GM11168 (cell line): Measurements from ENCODE around the gene APBB2.
"Not testable (repeated sequence)": the region's sequence is repeated elsewhere in the genome, so short reads cannot be mapped to it uniquely, and the experiment has no call there.

Experiments used
- in situ Hi-C: fragments of 300-500 bp; cut with MboI; formaldehyde crosslinking; loops from one replicate; pipeline ENCODE4 v1.12.0; 2022; ENCODE audit warnings: low sequenced_read_pairs; ENCODE audit not compliant: unreplicated experiment

APBB2 gene

GRCh38 chr4:41072021-41072777, 142.1 kb downstream of the APBB2 start:
- in situ Hi-C loops = no loop called here

DNA sequence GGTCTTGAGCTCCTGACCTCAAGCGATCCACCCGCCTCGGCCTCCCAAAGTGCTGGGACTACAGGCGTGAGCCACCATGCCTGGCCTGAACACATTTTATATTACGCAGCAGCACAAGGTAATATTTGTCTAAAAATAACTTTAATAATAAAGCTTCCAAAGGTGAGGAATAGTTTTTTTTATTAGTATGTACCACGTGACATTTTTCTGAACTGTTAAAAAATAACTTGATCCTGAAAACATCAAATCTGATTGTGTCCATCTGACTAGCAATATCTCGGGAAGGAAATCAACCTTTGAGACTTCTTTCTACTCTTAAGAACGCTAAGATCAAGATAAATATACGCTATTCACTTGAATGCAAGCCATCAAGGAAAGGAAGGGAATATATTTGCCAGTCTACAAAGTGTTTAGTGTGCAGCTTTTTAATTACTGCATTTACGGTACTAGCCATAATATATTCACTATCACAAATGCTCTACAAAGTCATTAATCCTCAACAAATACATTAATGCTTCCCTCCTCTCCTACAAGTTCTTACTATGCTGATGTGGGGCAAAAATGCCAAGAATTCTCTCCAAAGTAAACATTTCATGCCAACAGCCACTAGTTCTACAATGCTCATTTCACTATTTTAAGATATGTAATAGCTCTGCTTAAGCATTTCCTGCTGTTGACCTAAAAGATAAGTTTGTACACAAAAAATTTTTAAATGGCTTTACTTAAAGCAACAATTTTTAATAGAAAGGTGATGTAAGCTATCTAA, 143.6 kb downstream of the APBB2 start:
- in situ Hi-C loops = no loop called here

GRCh38 chr4:41069838-41070237, 144.5 kb downstream of the APBB2 start:
- in situ Hi-C loops = no loop called here

GRCh38 chr4:41069257-41069656, 145.1 kb downstream of the APBB2 start:
- in situ Hi-C loops = no loop called here

DNA sequence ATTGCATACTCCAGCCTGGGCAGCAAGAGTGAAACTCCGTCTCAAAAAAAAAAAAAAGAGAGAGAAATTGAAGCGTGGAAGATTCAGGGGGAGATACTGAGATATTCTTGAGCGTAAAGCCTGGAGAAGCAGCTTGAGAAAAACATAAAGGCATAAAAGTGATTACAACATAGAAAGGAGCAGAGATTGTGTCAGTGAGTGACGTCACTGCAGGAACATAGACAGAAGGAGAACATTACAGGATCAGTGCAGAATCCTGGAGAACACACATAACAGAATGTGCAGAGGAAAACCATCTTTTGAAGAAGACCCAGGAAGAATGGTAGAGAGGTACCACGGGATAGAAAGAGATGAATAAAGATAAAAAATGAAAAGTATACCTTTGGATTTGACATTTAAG, 147.0 kb downstream of the APBB2 start:
- in situ Hi-C loops = no loop called here

GRCh38 chr4:41066049-41066448, 148.3 kb downstream of the APBB2 start:
- in situ Hi-C loops = no loop called here

GRCh38 chr4:41065434-41066006, 148.8 kb downstream of the APBB2 start:
- in situ Hi-C loops = no loop called here

DNA sequence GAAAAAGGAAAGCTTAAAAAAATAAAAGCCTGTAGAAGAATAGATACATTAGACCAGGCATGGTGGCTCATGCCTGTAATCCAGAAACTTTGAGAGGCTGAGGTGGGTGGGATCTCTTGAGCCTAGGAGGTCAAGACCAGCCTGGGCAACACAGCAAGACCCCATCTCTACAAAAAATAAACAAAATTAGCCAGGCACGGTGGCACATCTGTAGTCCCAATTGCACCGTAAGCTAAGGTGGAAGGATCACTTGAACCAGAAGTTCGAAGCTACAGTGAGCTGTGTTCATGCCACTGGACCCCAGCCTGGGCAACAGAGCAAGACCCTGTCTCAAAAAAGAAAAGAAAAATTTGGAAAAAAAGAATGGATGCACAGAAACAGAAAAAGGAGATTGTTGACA, 149.4 kb downstream of the APBB2 start:
- in situ Hi-C loops = no loop called here

- in situ Hi-C loops = no loop called here
Observed at GRCh38 chr4:41061482-41062185, 152.7 kb downstream of the APBB2 start.

GRCh38 chr4:41060352-41061334, 153.7 kb downstream of the APBB2 start:
- in situ Hi-C loops = no loop called here

GRCh38 chr4:41059411-41059810, 154.9 kb downstream of the APBB2 start:
- in situ Hi-C loops = not testable (repeated sequence)

GRCh38 chr4:41058426-41058825, 155.9 kb downstream of the APBB2 start:
- in situ Hi-C loops = no loop called here

GRCh38 chr4:41057467-41057866, 156.9 kb downstream of the APBB2 start:
- in situ Hi-C loops = no loop called here

GRCh38 chr4:41052287-41052686, 162.1 kb downstream of the APBB2 start:
- in situ Hi-C loops = no loop called here

- in situ Hi-C loops = no loop called here
Observed at GRCh38 chr4:41050880-41051775, 163.2 kb downstream of the APBB2 start.

- in situ Hi-C loops = no loop called here
Observed at GRCh38 chr4:41050116-41050515, 164.2 kb downstream of the APBB2 start.

- in situ Hi-C loops = not testable (repeated sequence)
Observed at GRCh38 chr4:41049176-41049575, 165.2 kb downstream of the APBB2 start.

GRCh38 chr4:41044791-41045190, 169.6 kb downstream of the APBB2 start:
- in situ Hi-C loops = no loop called here

DNA sequence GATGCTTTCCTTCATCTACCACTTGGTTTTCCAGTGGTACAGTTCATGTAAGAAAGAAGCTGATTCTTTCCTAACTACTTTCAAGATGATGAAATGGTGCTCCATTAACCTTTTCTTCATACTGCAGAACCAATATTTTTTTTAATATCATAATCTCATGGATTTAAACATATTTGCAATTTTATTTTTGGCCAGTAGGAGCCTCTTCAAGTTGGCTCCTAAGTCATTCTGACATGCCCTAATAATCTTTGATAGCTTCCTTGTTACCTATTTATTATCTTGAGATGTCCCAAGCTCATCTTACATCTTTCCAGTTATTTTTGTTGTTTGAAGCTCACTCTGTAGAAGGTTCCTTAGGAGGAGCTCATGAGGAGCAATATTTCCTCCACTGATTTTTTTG, 170.2 kb downstream of the APBB2 start:
- in situ Hi-C loops = no loop called here
